Neural cell (in vitro differentiated cells): ENCODE results near the gene IRF4. TPM values are rescaled to one million over a fixed set of nuclear protein-coding genes. Genes with fewer than 3 reads are reported as not detected.

Source experiments
- H2AFZ ChIP-seq: fragments of 200-600, 300-800 bp; sonication (generic), shearing (Covaris generic); 2 replicates; pipeline ENCODE4 v1.6.0; 2014; ENCODE audit warnings: low read depth, mild to moderate bottlenecking, antibody characterized with exemption, low read length, moderate library complexity
- H3F3A ChIP-seq: fragments of 200-600 bp; shearing (Covaris generic); 2 replicates; pipeline ENCODE4 v1.6.1; 2016; ENCODE audit warnings: mild to moderate bottlenecking, moderate library complexity, mixed read lengths, antibody characterized with exemption, low read length; ENCODE audit not compliant: insufficient read depth, poor library complexity, severe bottlenecking
- H3K27ac ChIP-seq: fragments of 200-600, 300-800 bp; sonication (generic), shearing (Covaris generic); 2 replicates; pipeline ENCODE4 v1.5.1; 2014; ENCODE audit warnings: mild to moderate bottlenecking, low read length, moderate library complexity
- H3K27me3 ChIP-seq: fragments of 300-800, 200-600 bp; sonication (generic), shearing (Covaris generic); 2 replicates; pipeline ENCODE4 v1.6.0; 2014; ENCODE audit warnings: mild to moderate bottlenecking, low read depth, low read length, moderate library complexity; ENCODE audit not compliant: insufficient read depth
- H3K36me3 ChIP-seq: fragments of 300-800, 200-600 bp; sonication (generic), shearing (Covaris generic); 2 replicates; pipeline ENCODE4 v1.5.1; 2014; ENCODE audit warnings: mild to moderate bottlenecking, antibody characterized with exemption, low read length, moderate library complexity; ENCODE audit not compliant: insufficient read depth
- H3K4me2 ChIP-seq: fragments of 300-800, 200-600 bp; sonication (generic), shearing (Covaris generic); 2 replicates; pipeline ENCODE4 v1.6.0; 2014; ENCODE audit warnings: mild to moderate bottlenecking, low read length
- H3K4me3 ChIP-seq: fragments of 300-800, 200-600 bp; sonication (generic), shearing (Covaris generic); 2 replicates; pipeline ENCODE4 v1.5.1; 2014; ENCODE audit warnings: mild to moderate bottlenecking, low read length, moderate library complexity
- H3K79me2 ChIP-seq: fragments of 200-600 bp; shearing (Covaris generic); replicated peaks from 2 replicates; pipeline ENCODE4 v1.6.0; 2014; ENCODE audit warnings: mild to moderate bottlenecking, low read length, moderate library complexity; ENCODE audit not compliant: insufficient read depth
- H3K9ac ChIP-seq: fragments of 300-800, 200-600 bp; sonication (generic), shearing (Covaris generic); 2 replicates; pipeline ENCODE4 v1.6.1; 2016; ENCODE audit warnings: mild to moderate bottlenecking, low read length, mixed read lengths
- H3K9me2 ChIP-seq: fragments of 200-600 bp; shearing (Covaris generic); 2 replicates; pipeline ENCODE4 v1.6.1; 2016; ENCODE audit warnings: mild to moderate bottlenecking, low read length, mixed read lengths; ENCODE audit not compliant: insufficient read depth
- H3K9me3 ChIP-seq: fragments of 200-600, 300-800 bp; sonication (generic), shearing (Covaris generic); 2 replicates; pipeline ENCODE4 v1.6.1; 2016; ENCODE audit warnings: mild to moderate bottlenecking, mixed run types, low read length, moderate library complexity, mixed read lengths
- H4K20me1 ChIP-seq: fragments of 200-600 bp; shearing (Covaris generic); 2 replicates; pipeline ENCODE4 v1.6.1; 2016; ENCODE audit warnings: mild to moderate bottlenecking, mixed run types; ENCODE audit not compliant: insufficient read depth
- EP300 ChIP-seq: fragments of 450-650 bp; conservative IDR thresholded peaks from 2 replicates; pipeline ENCODE4 v1.6.1; 2014; ENCODE audit warnings: antibody characterized with exemption, mild to moderate bottlenecking, moderate library complexity; ENCODE audit not compliant: poor library complexity, severe bottlenecking
- EZH2 ChIP-seq: fragments of 200-600, 300-800 bp; shearing (Covaris generic), sonication (generic); IDR thresholded peaks from 2 replicates; pipeline ENCODE4 v1.6.1; 2014; ENCODE audit warnings: antibody characterized with exemption, low read length, borderline replicate concordance, mild to moderate bottlenecking; ENCODE audit not compliant: insufficient read depth, poor library complexity, severe bottlenecking
- MXI1 ChIP-seq: fragments of 450-650 bp; conservative IDR thresholded peaks from 2 replicates; pipeline ENCODE4 v1.6.1; 2014; ENCODE audit warnings: antibody characterized with exemption, mild to moderate bottlenecking; ENCODE audit not compliant: poor library complexity, severe bottlenecking
- POLR2AphosphoS5 ChIP-seq: IDR thresholded peaks from 2 replicates; pipeline ENCODE4 v1.6.1; 2012
- RAD21 ChIP-seq: fragments of 450-650 bp; conservative IDR thresholded peaks from 2 replicates; pipeline ENCODE4 v1.6.1; 2014; ENCODE audit warnings: antibody characterized with exemption, mild to moderate bottlenecking, moderate library complexity
- SMC3 ChIP-seq: fragments of 450-650 bp; conservative IDR thresholded peaks from 2 replicates; pipeline ENCODE4 v1.6.1; 2014; ENCODE audit warnings: antibody characterized with exemption, mild to moderate bottlenecking, moderate library complexity; ENCODE audit not compliant: poor library complexity
- polyA plus RNA-seq: library from polyadenylated mRNA; depleted of rRNA; stranded (reverse); fragments of >200 nt; gene quantifications from 2 replicates; pipeline ENCODE4 v1.2.3, GENCODE V29; 2014
- TF ChIP-seq, protein P1 (sequence below): IDR thresholded peaks from 2 replicates; pipeline ENCODE4 v1.6.1; 2012; ENCODE audit warnings: borderline replicate concordance
- TF ChIP-seq, protein P2 (sequence below): fragments of 450-650 bp; IDR thresholded peaks from 2 replicates; pipeline ENCODE4 v1.5.1; 2014; ENCODE audit warnings: antibody characterized with exemption, mild to moderate bottlenecking, moderate library complexity; ENCODE audit not compliant: poor library complexity, severe bottlenecking

The IRF4 gene
- polyA plus RNA-seq, 1 donor from 2014 or later, result 0.05 TPM

DNA sequence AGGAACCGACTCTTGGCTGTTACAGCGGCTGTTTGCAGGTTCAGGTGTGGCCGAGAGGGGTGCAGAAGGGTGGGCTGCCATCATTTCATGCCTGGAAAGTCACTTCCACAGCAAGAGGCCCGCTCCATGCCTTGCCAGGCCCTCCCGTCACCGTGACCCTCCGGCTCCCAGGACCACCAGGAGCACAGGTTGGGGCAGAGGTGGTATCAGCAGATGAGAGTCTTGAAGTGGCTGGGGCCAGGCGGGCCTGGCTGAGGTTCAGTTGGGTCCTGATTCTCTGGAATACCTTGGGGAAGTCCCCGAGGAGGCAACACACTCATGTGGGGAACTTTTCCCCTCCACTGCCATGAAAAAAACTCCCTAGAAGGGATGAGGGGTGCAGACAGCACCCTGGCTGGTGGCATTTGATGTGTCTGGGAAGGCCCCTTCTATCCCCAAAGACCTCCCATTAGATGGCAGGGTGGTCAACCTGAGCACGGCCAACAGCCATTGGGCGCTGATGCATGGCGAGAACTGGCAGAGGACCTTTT lies 34.2 kb upstream of the IRF4 start:
- no peak overlapping the region for H3K27ac ChIP-seq
- no peaks in the 10 kb centered on the region for H3K9me2 ChIP-seq
- H3K27me3 ChIP-seq, result no peaks in the 10 kb centered on the region
- TF ChIP-seq RAD21 (no peak), EZH2 (no peak), SMC3 (no peak), MXI1 (no peak), EP300 (no peak), POLR2AphosphoS5 (no peak)
- TF ChIP-seq, protein P1, sequence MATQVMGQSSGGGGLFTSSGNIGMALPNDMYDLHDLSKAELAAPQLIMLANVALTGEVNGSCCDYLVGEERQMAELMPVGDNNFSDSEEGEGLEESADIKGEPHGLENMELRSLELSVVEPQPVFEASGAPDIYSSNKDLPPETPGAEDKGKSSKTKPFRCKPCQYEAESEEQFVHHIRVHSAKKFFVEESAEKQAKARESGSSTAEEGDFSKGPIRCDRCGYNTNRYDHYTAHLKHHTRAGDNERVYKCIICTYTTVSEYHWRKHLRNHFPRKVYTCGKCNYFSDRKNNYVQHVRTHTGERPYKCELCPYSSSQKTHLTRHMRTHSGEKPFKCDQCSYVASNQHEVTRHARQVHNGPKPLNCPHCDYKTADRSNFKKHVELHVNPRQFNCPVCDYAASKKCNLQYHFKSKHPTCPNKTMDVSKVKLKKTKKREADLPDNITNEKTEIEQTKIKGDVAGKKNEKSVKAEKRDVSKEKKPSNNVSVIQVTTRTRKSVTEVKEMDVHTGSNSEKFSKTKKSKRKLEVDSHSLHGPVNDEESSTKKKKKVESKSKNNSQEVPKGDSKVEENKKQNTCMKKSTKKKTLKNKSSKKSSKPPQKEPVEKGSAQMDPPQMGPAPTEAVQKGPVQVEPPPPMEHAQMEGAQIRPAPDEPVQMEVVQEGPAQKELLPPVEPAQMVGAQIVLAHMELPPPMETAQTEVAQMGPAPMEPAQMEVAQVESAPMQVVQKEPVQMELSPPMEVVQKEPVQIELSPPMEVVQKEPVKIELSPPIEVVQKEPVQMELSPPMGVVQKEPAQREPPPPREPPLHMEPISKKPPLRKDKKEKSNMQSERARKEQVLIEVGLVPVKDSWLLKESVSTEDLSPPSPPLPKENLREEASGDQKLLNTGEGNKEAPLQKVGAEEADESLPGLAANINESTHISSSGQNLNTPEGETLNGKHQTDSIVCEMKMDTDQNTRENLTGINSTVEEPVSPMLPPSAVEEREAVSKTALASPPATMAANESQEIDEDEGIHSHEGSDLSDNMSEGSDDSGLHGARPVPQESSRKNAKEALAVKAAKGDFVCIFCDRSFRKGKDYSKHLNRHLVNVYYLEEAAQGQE, result no peak
- TF ChIP-seq, protein P2, sequence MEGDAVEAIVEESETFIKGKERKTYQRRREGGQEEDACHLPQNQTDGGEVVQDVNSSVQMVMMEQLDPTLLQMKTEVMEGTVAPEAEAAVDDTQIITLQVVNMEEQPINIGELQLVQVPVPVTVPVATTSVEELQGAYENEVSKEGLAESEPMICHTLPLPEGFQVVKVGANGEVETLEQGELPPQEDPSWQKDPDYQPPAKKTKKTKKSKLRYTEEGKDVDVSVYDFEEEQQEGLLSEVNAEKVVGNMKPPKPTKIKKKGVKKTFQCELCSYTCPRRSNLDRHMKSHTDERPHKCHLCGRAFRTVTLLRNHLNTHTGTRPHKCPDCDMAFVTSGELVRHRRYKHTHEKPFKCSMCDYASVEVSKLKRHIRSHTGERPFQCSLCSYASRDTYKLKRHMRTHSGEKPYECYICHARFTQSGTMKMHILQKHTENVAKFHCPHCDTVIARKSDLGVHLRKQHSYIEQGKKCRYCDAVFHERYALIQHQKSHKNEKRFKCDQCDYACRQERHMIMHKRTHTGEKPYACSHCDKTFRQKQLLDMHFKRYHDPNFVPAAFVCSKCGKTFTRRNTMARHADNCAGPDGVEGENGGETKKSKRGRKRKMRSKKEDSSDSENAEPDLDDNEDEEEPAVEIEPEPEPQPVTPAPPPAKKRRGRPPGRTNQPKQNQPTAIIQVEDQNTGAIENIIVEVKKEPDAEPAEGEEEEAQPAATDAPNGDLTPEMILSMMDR, result no peak
- no peak overlapping the region for H3K9ac ChIP-seq
- H3K9me3 ChIP-seq, result no peaks in the 10 kb centered on the region
- no peaks in the 10 kb centered on the region for H4K20me1 ChIP-seq
- no peaks in the 10 kb centered on the region for H3K36me3 ChIP-seq
- no peaks in the 10 kb centered on the region for H3K79me2 ChIP-seq
- H3F3A ChIP-seq, result no peaks in the 10 kb centered on the region
- no peak overlapping the region for H3K4me2 ChIP-seq
- no peak overlapping the region for H2AFZ ChIP-seq
- no peak overlapping the region for H3K4me3 ChIP-seq

DNA sequence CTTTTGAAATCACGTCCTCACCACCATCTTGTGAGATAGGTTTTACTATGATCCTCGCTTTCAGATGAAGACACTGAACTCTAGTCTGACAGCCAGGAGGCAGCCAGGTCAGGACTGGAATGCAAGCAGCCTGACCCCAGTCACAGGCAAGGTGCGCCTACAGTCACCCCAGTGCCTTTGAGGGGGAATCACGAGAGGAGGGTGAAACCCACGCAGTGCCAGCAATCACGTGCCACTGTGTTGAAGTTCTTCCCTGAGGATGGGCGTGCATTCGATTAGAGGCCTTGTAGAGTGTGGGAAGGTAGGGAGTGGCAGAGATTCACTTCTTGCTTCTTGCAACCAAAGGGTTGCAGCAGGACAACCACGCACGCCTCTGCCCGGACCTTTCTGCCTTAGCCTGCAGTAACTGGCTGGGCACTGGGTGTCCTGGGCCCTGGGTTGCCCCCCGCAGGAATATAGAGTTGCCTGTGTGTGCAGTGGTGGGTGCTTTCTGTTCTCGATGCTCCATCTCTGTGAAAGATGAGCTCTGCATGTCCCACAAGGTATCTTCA lies 33.7 kb upstream of the IRF4 start:
- H3K79me2 ChIP-seq, result no peaks in the 10 kb centered on the region
- no peak overlapping the region for H2AFZ ChIP-seq
- no peak overlapping the region for H3K9ac ChIP-seq
- H3K27ac ChIP-seq, result no peak overlapping the region
- H3K9me3 ChIP-seq, result no peaks in the 10 kb centered on the region
- TF ChIP-seq, protein P1, result no peak
- TF ChIP-seq RAD21, result no peak
- no peak for TF ChIP-seq EP300
- TF ChIP-seq POLR2AphosphoS5, result no peak
- H3F3A ChIP-seq, result no peaks in the 10 kb centered on the region
- H3K27me3 ChIP-seq, result no peaks in the 10 kb centered on the region
- H4K20me1 ChIP-seq, result no peaks in the 10 kb centered on the region
- H3K4me3 ChIP-seq, result no peak overlapping the region
- no peak overlapping the region for H3K4me2 ChIP-seq
- no peaks in the 10 kb centered on the region for H3K36me3 ChIP-seq
- H3K9me2 ChIP-seq, result no peaks in the 10 kb centered on the region
